ENCODE results near the gene KXD1.
"Not testable (repeated sequence)": the region's sequence is repeated elsewhere in the genome, so short reads cannot be mapped to it uniquely, and the experiment has no call there.

The KXD1 gene

DNA sequence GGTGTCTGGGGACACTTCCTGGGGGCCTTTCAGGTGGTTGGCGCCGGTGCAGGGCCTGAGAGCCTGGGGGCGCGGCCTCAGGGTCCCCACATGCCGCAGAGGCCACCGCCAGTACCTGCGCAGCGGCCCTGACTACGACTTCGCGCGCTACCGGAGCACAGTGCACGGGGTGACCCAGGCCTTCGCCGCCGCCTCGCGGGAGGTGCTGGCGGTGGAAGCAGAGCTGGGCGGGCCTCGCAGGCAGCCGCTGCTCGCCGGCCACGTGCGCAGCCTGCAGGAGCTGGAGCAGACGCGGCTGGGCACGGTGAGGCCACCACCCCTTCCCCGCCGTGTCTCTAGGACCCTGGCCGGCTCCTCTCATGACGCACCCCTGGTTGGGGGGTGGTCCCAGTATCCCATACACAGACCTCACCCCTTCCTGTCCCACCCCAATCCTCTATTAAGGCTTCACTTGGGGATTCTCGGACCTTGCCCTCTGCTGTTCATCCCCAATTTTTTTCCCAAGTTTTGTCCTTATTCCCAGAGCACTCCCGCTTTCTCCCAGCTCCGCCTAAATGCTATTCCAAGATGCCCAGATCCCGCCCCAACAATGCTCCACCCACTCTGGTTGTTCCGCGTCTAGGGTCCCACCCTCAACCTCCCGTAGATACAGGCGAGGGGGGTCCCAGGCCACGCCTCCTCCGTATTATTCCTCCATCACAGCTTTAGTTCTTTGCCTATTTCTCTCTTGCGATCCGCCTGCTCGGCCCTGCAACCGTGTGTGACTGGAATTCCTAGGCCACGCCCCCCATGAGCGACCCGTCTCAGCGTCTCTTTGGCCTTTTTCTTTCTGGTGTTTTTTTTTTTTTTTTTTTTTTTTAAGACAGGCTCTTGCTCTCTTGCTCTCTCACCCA, 32.0 kb downstream of the KXD1 start:
- TF ChIP-seq, protein P1, sequence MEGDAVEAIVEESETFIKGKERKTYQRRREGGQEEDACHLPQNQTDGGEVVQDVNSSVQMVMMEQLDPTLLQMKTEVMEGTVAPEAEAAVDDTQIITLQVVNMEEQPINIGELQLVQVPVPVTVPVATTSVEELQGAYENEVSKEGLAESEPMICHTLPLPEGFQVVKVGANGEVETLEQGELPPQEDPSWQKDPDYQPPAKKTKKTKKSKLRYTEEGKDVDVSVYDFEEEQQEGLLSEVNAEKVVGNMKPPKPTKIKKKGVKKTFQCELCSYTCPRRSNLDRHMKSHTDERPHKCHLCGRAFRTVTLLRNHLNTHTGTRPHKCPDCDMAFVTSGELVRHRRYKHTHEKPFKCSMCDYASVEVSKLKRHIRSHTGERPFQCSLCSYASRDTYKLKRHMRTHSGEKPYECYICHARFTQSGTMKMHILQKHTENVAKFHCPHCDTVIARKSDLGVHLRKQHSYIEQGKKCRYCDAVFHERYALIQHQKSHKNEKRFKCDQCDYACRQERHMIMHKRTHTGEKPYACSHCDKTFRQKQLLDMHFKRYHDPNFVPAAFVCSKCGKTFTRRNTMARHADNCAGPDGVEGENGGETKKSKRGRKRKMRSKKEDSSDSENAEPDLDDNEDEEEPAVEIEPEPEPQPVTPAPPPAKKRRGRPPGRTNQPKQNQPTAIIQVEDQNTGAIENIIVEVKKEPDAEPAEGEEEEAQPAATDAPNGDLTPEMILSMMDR (conservative IDR thresholded peaks at IDR 0.05; ENCODE audit: control insufficient read depth, insufficient read depth, low read depth, low read length): no peak
- DNase-seq (ENCODE audit: low read depth): peak; percentile 57

DNA sequence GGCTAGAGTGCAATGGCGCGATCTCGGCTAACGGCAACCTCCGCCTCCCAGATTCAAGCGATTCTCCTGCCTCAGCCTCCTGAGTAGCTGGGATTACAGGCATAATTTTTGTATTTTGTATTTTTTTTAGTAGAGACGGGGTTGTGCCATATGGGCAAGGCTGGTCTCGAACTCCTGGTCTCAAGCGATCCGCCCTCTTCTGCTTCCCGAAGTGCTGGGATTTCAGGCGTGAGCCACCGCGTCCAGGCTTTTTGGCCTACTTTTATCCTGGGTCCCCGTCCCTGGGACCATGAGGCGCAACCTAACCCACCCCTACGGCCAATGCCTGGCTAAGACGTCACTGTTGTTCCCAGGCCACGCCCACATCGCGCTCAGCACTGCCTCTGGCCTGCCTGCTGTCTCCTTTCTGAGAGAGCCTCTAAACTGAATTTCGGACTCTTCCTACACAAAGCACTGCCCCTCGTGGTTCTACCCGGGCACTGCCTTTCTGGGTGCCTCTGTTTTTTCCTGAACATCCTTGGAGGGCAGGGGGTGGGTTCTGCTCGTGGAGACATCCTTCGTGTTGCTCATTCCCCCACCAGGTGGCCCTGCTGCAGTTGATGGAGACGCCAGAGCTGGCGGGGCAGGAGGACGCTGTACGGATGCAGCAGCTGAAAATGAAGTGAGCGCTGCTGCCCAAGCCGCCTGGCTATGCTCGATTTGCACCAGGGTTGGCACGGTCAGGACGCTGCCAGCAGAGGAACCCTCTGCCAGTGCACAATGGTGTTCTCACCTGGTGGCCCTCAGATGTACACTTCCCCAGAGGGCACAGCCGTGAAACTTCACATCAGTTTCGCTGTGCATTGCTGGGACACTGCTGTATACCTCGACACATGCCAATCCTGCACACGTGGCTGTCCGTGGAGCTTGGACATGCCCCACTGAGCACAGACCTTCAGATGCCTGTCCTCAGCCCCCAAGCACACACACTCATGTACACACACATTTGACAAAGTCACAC, 32.9 kb downstream of the KXD1 start:
- TF ChIP-seq, protein P1 (conservative IDR thresholded peaks at IDR 0.05; ENCODE audit: control insufficient read depth, insufficient read depth, low read depth, low read length): peak; percentile 30
- DNase-seq (ENCODE audit: low read depth): peak; percentile 73
- peak overlapping the region; percentile 66 for H3K4me3 ChIP-seq (ENCODE audit: control insufficient read depth, low read depth, low read length)

More for the DNA sequence above, 32.0 kb downstream of the KXD1 start:
- peak overlapping the region; percentile 66 for H3K4me3 ChIP-seq (ENCODE audit: control insufficient read depth, low read depth, low read length)

DNA sequence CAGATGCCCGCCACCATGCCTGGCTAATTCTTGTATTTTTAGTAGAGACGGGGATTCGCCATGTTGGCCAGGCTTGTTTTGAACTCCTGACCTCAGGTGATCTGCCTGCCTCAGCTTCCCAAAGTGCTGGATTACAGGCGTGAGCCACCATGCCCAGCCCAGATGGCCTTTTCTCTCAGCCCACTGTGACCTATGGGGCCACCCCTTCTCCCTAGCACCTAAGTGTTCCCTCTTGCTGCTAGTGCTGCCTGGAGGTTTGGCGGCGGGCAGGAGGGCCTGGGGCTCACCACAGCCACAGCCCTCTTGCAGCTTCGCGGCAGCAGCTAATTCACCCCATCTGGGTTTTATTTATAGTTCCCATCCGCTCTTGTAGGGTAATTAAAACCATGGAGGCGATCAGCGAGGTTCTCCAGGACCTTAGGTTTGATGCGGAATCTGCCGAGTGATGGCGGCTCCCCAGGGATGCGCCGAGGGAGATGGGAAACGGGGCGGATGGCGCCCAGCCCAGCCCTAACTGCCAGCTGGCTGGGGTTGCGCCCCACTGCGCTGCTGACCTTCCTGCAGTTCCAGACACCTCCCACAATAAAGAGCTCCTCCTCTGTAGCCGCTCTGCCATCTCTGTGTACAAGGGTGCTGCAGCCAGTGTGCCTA, 34.2 kb downstream of the KXD1 start:
- TF ChIP-seq, protein P1 (conservative IDR thresholded peaks at IDR 0.05; ENCODE audit: control insufficient read depth, insufficient read depth, low read depth, low read length): no peak
- peak; percentile 85 for DNase-seq (ENCODE audit: low read depth)

DNA sequence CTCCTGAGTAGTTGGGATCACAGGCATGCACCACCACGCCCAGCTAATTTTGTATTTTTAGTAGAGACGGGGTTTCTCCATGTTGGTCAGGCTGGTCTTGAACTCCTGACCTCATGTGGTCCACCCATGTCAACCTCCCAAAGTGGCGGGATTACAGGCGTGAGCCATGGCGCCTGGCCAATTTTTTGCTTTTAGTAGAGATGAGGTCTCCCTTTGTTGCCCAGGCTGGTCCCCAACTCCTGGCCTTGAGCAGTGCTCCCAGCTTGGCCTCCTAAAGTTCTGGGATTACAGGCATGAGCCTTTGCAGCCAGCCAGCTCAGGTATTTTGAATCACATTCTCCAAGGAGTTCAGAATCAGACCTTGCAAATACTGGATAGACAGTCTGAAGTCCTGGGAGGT, 35.1 kb downstream of the KXD1 start:
- H3K4me3 ChIP-seq (ENCODE audit: control insufficient read depth, low read depth, low read length); DNase-seq (ENCODE audit: low read depth): not testable (repeated sequence)

More for the DNA sequence above, 34.2 kb downstream of the KXD1 start:
- H3K4me3 ChIP-seq (ENCODE audit: control insufficient read depth, low read depth, low read length): no peak overlapping the region

DNA sequence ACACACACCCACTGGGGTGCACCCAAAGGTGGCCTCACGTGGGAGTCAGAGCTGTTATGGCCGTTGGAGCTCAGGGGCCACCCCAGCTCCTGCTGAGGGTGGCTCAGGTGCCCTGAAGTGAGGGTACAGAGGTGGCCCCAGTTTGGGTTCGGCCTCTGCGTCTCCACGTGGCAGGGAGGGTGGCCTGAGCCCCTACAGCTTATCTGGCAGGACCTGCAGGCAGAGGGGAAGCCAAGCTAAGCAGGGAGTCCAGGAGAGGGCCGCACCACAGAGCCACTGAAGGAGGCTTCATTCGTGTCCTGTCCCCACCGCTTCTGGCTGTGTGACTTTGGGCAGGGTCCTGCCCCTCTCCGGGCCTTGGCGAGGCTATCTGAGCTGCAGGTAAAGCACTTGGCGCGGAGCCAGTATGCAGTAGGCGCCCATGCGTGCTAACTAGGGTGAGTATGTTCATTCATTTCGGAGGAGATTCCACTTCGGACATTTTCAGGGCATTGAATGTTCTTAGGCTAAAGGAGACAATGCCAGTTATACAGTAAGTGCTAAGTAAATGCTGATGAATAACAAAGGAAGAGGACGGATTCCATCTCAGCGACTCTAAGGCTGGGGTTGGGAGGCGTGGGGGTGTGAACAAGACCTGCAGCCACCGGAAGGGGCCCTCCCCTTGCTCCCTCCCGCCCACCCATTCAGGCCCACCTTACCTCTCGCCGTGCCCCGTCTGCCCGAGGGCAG, 35.9 kb downstream of the KXD1 start:
- TF ChIP-seq, protein P1 (conservative IDR thresholded peaks at IDR 0.05; ENCODE audit: control insufficient read depth, insufficient read depth, low read depth, low read length): no peak
- peak overlapping the region; percentile 27 for H3K4me3 ChIP-seq (ENCODE audit: control insufficient read depth, low read depth, low read length)
- DNase-seq (ENCODE audit: low read depth): no peak

DNA sequence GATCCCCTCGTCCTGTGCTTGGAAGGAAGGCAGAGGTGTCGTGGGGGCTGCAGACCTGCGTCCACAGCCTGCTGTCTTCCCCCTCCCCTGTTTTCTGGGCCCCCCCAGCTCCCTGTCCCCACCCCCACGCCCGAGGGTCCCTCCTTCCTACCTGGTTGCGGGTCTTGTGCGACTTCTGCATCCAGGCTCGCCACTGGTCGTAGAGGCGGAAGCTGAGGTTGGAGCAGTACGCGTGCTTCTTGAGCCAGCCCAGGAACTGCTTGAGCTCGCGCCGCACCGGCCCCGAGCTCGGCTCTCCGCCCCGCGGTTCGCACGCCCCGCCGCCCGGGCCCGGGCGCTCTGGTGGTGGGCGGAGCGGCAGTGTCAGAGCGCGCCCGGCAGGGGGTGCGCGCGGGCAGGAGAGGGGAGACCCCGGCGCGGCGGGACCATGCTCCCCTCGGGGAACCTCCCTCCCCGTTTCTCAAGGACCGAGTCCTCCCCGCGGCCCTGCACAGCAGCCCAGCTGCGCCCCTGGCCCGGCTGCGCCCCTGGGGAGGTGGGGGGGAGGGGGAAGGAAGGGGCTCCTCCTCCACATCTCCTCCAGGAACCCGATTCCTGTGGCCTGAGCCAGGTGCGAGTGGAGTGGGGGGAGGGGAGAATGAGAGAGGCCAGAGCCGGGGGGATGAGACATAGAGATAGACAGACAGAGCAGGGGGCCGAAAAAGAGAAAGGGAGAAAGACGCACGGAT, 36.6 kb downstream of the KXD1 start:
- peak overlapping the region; percentile 27 for H3K4me3 ChIP-seq (ENCODE audit: control insufficient read depth, low read depth, low read length)
- TF ChIP-seq, protein P1 (conservative IDR thresholded peaks at IDR 0.05; ENCODE audit: control insufficient read depth, insufficient read depth, low read depth, low read length): no peak
- peak; percentile 70 for DNase-seq (ENCODE audit: low read depth)
